Ecto neural progenitor cell (in vitro differentiated cells): ENCODE data around the gene MYO3B.
A peak's percentile ranks its signal among the peaks of the same experiment; 100 is the strongest.
"Not testable (repeated sequence)": the region's sequence is repeated elsewhere in the genome, so short reads cannot be mapped to it uniquely, and the experiment has no call there.

Source experiments
- DNase-seq: peaks from one replicate; pipeline ENCODE4 v3.0.0-alpha.2; 2018; ENCODE audit warnings: low spot score

The MYO3B gene

GRCh38 chr2:170509452-170510193 lies 331.7 kb downstream of the MYO3B start:
- DNase-seq, result no peak

- no peak for DNase-seq
These were observed 334.3 kb downstream of the MYO3B start for GRCh38 chr2:170512266-170512665.

- no peak for DNase-seq
These were observed 336.2 kb downstream of the MYO3B start for GRCh38 chr2:170514140-170514539.

GRCh38 chr2:170517538-170517937 lies 339.6 kb downstream of the MYO3B start:
- no peak for DNase-seq

- no peak for DNase-seq
These were observed 341.0 kb downstream of the MYO3B start for GRCh38 chr2:170518911-170519310.

- DNase-seq, result no peak
These were observed 343.4 kb downstream of the MYO3B start for GRCh38 chr2:170521299-170521698.

- no peak for DNase-seq
These were observed 345.6 kb downstream of the MYO3B start for GRCh38 chr2:170523506-170523905.

- no peak for DNase-seq
These were observed 347.1 kb downstream of the MYO3B start for GRCh38 chr2:170524828-170525565.

GRCh38 chr2:170525566-170525900 lies 347.6 kb downstream of the MYO3B start:
- no peak for DNase-seq

GRCh38 chr2:170530284-170530745 lies 352.4 kb downstream of the MYO3B start:
- peak; percentile 58 for DNase-seq

GRCh38 chr2:170530803-170531564 lies 353.0 kb downstream of the MYO3B start:
- no peak for DNase-seq

GRCh38 chr2:170531876-170532275 lies 353.9 kb downstream of the MYO3B start:
- no peak for DNase-seq

GRCh38 chr2:170533156-170533555 lies 355.2 kb downstream of the MYO3B start:
- no peak for DNase-seq

- no peak for DNase-seq
These were observed 357.6 kb downstream of the MYO3B start for GRCh38 chr2:170535552-170535951.

- DNase-seq, result no peak
These were observed 366.9 kb downstream of the MYO3B start for GRCh38 chr2:170544817-170545216.

GRCh38 chr2:170548304-170548703 lies 370.4 kb downstream of the MYO3B start:
- no peak for DNase-seq

- no peak for DNase-seq
These were observed 372.6 kb downstream of the MYO3B start for GRCh38 chr2:170550501-170550900.

GRCh38 chr2:170551899-170552298 lies 374.0 kb downstream of the MYO3B start:
- DNase-seq, result not testable (repeated sequence)

GRCh38 chr2:170553748-170554147 lies 375.8 kb downstream of the MYO3B start:
- no peak for DNase-seq

GRCh38 chr2:170554278-170554955 lies 376.5 kb downstream of the MYO3B start:
- DNase-seq, result no peak

GRCh38 chr2:170562928-170563327 lies 385.0 kb downstream of the MYO3B start:
- no peak for DNase-seq

GRCh38 chr2:170563401-170563800 lies 385.5 kb downstream of the MYO3B start:
- DNase-seq, result no peak
